GM13977 (cell line): Measurements from ENCODE around the gene ZNF740.

ENCODE experiments used
- DNase-seq: peaks from one replicate; pipeline ENCODE4 v3.0.0; 2012; ENCODE audit warnings: low spot score
- in situ Hi-C: fragments of 300-500 bp; cut with MboI; formaldehyde crosslinking; loops from one replicate; pipeline ENCODE4 v1.12.0; 2022; ENCODE audit warnings: low sequenced_read_pairs, low pct_unique_long_range_greater_than_20kb, mixed read lengths, inconsistent platforms; ENCODE audit not compliant: unreplicated experiment
- TF ChIP-seq, protein P1 (sequence below): IDR thresholded peaks from 2 replicates; pipeline ENCODE4 v1.5.1; 2012; ENCODE audit warnings: mild to moderate bottlenecking, control low read depth; ENCODE audit not compliant: insufficient read depth; ENCODE audit errors: extremely low read depth, missing control alignments

Gene ZNF740, protein sequence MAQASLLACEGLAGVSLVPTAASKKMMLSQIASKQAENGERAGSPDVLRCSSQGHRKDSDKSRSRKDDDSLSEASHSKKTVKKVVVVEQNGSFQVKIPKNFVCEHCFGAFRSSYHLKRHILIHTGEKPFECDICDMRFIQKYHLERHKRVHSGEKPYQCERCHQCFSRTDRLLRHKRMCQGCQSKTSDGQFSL

DNA sequence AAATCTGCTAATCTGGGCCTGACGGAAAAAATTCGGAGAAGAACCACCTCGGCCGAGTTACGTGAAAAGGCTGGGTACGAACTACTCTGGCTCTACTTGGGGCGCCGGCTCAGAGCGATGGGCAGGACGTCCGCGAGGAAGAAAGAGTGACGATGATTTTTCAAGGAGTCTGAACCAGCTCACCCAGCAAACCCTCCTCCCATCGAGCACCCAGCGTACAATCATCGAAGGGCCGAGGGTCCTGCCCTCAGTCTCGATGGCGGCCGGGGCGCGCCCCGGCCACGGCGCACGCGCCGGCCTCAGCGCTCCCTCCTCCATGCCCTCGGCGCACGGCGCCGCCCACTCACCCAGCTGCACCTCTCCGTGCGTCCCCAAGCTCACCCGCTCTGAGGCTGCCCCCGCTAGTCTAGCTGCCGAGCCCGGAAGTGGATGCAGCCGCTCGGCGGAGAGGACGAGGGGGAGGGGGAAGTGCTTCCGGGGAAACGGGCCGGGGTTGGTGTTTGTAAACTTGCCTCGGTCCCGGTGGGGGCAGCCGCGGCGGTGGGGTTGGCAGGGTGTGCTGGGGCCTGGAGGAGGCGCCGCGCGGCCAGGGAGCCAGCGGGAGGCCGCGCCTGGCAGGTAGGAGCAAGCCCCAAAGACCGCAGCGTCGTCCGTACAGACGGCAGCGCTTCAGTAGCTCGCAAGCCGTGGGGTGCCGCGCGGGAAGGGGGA, at the start of gene ZNF740, which contains the start of gene CSAD:
TSS of gene ZNF740 (plus strand) at position 503 of the 711 bp plus-strand sequence. CDS start 1,262 bp downstream, outside the sequence.
TSS of gene CSAD (minus strand) at position 706 of the 711 bp plus-strand sequence. CDS start 7,455 bp downstream, outside the sequence.
- DNase-seq = peak; percentile 99
- in situ Hi-C loops = no loop called here
- TF ChIP-seq, protein P1, sequence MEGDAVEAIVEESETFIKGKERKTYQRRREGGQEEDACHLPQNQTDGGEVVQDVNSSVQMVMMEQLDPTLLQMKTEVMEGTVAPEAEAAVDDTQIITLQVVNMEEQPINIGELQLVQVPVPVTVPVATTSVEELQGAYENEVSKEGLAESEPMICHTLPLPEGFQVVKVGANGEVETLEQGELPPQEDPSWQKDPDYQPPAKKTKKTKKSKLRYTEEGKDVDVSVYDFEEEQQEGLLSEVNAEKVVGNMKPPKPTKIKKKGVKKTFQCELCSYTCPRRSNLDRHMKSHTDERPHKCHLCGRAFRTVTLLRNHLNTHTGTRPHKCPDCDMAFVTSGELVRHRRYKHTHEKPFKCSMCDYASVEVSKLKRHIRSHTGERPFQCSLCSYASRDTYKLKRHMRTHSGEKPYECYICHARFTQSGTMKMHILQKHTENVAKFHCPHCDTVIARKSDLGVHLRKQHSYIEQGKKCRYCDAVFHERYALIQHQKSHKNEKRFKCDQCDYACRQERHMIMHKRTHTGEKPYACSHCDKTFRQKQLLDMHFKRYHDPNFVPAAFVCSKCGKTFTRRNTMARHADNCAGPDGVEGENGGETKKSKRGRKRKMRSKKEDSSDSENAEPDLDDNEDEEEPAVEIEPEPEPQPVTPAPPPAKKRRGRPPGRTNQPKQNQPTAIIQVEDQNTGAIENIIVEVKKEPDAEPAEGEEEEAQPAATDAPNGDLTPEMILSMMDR = no peak

DNA sequence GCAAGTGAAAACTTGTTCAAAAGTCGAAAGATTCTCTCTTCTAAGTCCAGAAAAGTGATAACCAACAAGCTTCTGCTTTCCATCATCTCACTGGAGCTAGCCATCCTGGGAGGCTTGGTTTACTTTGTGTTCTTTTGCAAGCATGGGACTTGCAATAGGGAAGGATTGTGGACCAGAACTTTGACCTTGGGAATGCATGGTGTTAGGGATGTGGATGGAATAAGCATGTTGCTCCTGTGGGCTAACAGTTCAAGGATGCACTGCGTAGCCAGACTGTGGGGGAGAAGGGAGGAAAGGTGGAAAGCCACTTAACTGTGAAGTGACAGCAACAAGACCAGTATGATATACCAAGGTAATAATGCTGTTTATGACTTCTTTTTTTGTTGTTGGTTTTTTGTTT, 48.7 kb upstream of the ZNF740 start:
- DNase-seq = no peak
- TF ChIP-seq, protein P1 = no peak
- in situ Hi-C loops = no loop called here

DNA sequence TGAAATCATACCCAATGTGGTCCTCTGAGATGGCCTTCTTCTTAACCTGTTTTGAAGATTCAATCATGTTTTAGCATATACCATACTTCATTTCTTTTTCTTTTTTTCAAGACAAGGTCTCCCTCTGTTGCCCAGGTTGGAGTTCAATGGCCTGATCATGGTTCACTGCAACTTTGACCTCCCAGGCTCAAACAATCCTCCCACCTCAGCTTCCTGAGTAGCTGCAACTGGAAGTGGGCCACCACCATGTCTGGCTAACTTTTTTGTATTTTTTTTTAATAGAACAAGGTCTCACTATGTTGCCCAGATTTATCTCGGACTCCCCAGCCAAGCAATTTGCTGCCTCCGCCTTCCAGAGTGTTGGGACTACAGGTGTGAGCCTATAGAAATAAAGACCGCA, 46.8 kb upstream of the ZNF740 start:
- no peak for DNase-seq
- in situ Hi-C loops = no loop called here
- TF ChIP-seq, protein P1 = no peak

DNA sequence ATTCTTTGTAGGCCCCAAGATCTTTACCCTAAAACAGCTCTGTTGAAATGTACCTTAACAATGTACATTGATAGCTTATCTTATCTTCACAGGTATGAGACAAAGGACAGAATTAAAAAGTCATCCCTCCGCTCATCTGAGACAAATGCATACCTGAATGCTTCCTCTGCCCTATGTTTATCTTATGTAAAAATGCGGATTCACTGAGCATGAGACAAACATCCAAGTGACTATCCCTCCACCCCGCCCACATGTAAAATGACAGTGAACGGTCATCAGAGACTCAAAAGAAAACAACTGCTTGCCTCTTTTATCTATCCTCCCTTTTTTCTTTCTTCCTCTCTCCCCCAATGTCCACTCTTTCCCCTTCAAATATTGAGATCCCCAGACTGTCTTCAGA, 37.2 kb upstream of the ZNF740 start:
- in situ Hi-C loops = no loop called here
- no peak for DNase-seq
- TF ChIP-seq, protein P1 = no peak

DNA sequence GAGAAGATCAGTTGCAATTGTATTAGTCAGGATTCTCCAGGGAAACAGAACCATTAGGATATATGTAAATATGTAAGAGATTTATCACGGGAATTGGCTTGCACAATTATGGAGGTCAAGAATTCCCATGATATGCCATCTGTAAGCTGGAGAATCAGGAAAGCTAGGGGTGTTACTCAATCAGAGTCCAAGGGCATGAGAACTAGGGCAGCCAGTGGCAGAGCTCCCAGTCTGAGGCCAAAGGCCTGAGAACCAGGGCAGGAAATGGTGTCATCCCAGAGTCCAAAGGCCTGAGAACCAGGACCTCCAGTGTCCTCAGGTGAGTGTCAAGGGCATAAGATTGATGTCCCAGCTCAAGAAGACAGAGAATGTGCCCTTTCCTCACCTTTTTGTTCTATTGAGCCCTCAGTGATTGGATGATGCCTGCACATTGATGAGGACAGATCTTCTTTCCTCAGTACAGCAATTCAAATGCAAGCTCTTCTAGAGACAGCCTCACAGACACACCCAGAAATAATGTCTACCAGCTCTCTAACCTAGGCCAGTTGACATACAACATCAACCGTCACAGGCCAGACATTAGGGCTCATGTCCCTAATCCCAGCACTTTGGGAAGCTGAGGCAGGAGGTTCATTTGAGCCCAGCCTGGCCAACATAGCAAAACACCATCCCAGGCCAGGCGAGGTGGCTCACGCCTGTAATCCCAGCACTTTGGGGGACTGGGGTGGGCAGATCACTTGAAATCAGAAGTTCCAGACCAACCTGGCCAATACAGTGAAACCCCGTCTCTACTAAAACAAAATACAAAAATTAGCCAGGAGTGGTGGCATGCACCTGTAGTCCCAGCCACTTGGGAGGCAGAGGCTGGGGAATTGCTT, 34.9 kb upstream of the ZNF740 start:
- TF ChIP-seq, protein P1 = no peak
- DNase-seq = no peak
- in situ Hi-C loops = no loop called here

DNA sequence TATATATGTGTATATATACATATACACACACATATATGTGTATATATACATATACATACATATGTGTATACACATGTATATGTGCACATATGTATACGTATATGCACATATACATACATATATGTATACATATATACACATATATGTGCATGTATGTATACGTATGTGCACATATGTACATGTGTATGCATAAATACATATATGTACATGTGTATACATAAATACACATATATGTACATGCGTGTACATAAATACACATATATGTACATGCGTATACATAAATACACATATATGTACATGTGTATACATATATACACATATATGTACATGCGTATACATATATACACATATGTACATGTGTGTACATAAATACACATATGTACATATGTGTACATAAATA, 33.3 kb upstream of the ZNF740 start:
- in situ Hi-C loops = no loop called here
- no peak for DNase-seq
- TF ChIP-seq, protein P1 = no peak
